Activated CD8-positive, alpha-beta memory T cell treated with anti-CD3 and anti-CD28 coated beads, Interleukin-2, amount 50 U/mL, for 1 hour (primary cell): Measurements from ENCODE around the gene PIWIL1.

ENCODE experiments used
- DNase-seq: peaks from one replicate; pipeline ENCODE4 v3.0.0-alpha.2; 2020; ENCODE audit errors: extremely low read depth

The PIWIL1 gene

DNA sequence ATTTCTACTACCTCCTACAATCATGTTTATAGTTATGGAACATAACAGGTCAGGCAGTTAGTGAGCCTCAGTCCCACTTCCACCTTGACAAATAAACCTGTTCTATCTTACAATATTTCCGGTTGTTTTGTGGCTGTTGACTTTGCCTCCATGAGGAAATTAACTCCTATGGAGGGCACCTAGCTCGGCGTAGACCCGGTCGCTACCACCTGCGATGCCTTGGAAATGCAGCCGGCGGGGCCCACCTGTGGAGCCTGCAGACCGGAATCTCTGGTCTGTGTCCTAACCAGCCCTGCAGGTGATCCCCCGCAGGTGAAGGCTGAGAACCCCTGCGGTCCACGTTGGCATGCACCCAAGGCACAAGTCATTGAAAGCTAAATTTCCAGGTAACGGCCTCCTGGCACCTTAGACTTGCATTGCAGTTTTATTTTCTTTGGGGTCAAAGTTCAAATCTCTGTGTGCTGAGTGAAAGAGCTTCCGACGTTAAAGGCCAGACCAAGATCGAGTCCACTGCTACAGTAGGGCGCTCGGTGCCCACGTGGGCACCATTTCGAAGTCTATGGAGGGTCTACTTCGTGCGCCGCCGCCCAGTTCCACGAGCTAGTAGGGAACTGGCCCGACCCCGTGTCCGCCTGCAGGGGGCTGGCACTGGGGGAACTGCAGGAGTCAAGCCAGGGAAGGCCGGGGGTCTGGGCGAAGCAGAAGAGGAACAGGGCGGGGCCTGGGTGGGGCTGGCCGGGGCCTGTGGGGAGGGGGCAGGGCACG lies 782 bp upstream of the PIWIL1 start:
- DNase-seq, result no peak

GRCh38 chr12:130338794-130339601 lies 1.3 kb downstream of the PIWIL1 start:
- no peak for DNase-seq

- DNase-seq, result no peak
Measured at GRCh38 chr12:130339951-130340350, 2.3 kb downstream of the PIWIL1 start.

DNA sequence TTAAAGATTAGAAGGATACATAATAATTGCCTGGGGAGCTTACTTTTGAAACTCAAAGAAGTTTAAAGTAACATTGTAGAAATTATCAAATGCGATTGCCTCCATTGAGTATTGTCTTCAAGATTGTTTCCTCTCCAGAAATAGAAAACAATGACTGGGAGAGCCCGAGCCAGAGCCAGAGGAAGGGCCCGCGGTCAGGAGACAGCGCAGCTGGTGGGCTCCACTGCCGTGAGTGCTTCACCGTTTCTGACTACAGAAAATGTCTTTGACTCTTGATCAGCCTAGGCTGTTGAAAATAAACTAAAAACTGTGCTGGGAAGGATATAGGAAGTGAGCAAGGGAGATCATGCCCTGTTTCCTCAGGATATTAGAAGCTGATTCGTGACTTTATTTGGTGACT lies 4.8 kb downstream of the PIWIL1 start:
- DNase-seq, result no peak

- DNase-seq, result no peak
Measured at GRCh38 chr12:130342842-130343241, 5.2 kb downstream of the PIWIL1 start.

- no peak for DNase-seq
Measured at GRCh38 chr12:130344529-130344928, 6.8 kb downstream of the PIWIL1 start.

GRCh38 chr12:130345292-130345691 lies 7.6 kb downstream of the PIWIL1 start:
- no peak for DNase-seq

- no peak for DNase-seq
Measured at GRCh38 chr12:130347588-130347987, 9.9 kb downstream of the PIWIL1 start.

- DNase-seq, result no peak
Measured at GRCh38 chr12:130350715-130351114, 13.0 kb downstream of the PIWIL1 start.

- DNase-seq, result no peak
Measured at GRCh38 chr12:130351326-130351725, 13.6 kb downstream of the PIWIL1 start.

- no peak for DNase-seq
Measured at GRCh38 chr12:130353081-130353480, 15.4 kb downstream of the PIWIL1 start.

DNA sequence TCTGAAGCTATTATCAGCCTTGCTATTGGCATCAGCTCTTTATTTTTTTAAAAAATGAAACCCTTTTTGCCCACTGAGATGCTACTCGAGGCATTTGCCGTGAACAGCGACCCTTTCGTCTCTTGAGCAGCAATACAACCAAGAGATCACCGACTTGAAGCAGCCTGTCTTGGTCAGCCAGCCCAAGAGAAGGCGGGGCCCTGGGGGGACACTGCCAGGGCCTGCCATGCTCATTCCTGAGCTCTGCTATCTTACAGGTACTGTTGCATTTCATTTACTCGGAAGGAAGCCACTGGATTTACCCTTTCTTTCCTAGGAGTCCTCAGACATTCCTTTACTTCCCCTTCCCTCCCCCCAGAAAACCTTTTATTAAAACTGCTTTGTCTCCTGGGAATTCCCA lies 16.7 kb downstream of the PIWIL1 start:
- DNase-seq, result no peak

DNA sequence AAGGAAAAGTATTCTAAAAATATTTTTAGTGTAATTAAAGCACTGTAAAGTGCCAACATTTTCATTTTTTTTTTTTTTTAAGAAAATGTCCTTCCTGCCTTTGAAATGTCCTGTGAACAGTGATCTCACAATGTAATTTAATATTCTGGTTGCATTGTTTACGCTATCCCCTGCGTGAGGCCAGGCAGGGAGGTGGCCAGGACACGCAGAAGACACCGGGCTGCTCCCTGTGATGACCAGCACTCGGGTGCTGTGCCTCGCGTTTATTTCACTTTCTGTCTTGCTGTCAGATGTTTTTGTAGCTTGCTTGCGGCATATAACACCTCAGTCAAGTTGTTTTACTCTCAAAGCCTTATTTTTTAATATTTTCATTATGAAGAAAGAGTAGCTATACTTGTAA lies 18.5 kb downstream of the PIWIL1 start:
- DNase-seq, result no peak

DNA sequence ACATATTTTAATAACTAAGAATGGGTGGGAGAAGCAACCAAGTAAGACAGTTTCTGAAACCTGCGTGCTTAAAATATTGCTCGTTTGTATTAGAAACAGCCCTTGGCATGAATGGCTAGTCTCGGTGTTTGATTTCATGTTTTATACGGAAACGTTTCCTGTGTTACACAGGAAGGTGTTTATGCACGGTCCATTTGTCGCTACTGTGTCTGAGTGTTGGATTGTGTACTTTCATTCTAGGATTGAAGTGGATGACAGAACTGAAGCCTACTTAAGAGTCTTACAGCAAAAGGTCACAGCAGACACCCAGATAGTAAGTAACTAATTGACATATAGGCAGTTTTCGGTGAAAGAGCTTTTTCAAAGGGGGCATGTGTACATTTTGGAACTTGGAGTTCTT lies 19.6 kb downstream of the PIWIL1 start:
- DNase-seq, result no peak

DNA sequence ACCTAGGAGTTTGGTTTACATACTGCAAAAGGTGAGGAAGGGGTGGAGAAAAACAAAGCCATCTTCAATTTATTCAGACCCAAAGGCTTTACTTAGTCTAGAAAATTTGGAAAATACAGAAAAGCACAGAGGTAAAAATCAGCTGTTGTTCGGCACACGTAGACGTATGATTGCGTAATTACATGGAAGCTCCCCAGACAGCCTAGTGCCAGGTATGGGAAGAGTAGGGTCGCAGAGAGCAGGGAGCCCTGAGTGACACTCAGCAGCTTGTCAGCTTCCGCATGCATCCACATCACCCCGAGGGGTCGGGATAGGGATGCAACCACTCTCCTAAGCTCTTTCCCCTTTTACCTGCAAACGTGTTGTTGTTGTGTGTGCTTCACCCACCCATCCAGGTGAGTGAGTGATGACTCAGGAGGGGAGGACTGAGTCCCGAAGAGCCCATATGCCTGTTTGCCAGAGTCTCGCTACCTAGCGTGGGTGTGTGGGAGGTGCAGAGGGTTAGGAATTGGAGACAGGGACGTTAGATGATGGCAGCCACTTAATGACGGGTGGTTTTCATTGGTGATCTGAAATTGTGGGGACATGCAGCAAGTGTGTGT lies 20.1 kb downstream of the PIWIL1 start:
- DNase-seq, result no peak

GRCh38 chr12:130362060-130362459 lies 24.4 kb downstream of the PIWIL1 start:
- DNase-seq, result no peak

GRCh38 chr12:130364578-130364977 lies 26.9 kb downstream of the PIWIL1 start:
- no peak for DNase-seq

- no peak for DNase-seq
Measured at GRCh38 chr12:130366159-130366558, 28.5 kb downstream of the PIWIL1 start.

- DNase-seq, result no peak
Measured at GRCh38 chr12:130367003-130367402, 29.3 kb downstream of the PIWIL1 start.

GRCh38 chr12:130367523-130367922 lies 29.8 kb downstream of the PIWIL1 start:
- DNase-seq, result no peak

DNA sequence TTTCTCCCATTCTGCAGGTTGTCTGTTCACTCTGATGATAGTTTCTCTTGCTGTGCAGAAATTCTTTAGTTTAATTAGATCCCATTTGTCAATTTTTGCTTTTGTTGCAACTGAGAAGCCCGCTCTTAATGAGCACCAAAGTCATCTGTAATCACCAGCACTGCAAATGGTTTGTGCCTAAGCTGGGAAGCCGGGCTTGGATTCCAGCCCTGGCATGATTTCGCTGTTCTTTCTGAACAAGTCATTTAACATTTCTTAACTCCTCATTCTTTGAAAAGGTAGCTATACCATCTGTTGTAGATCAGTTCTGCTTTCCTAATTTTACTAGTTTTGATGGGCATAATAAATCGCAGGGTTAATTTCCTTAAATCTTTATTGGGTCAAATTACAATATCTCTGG lies 32.1 kb downstream of the PIWIL1 start:
- DNase-seq, result no peak

GRCh38 chr12:130371296-130371695 lies 33.6 kb downstream of the PIWIL1 start:
- DNase-seq, result no peak

GRCh38 chr12:130372936-130373335 lies 35.2 kb downstream of the PIWIL1 start:
- no peak for DNase-seq
